Neural progenitor cell (in vitro differentiated cells): ENCODE measurements around the gene RALGAPA1. TPM values are rescaled to one million over a fixed set of nuclear protein-coding genes. Genes with fewer than 3 reads are reported as not detected.

ENCODE experiments used
- DNase-seq: peaks from one replicate; pipeline ENCODE4 v3.0.0-alpha.2; 2016; ENCODE audit warnings: low spot score
- H2AFZ ChIP-seq: fragments of 200-600 bp; sonication (generic); replicated peaks from 2 replicates; pipeline ENCODE4 v1.6.1; 2016; ENCODE audit warnings: antibody characterized with exemption
- H3F3A ChIP-seq: fragments of 200-600 bp; sonication (generic); 2 replicates; pipeline ENCODE4 v1.6.1; 2016; ENCODE audit warnings: antibody characterized with exemption, low read depth
- H3K27ac ChIP-seq: fragments of 200-600 bp; sonication (generic); 2 replicates; pipeline ENCODE4 v1.5.1; 2016; ENCODE audit warnings: mild to moderate bottlenecking
- H3K27me3 ChIP-seq: fragments of 200-600 bp; sonication (generic); 2 replicates; pipeline ENCODE4 v1.6.1; 2016; ENCODE audit warnings: mild to moderate bottlenecking, moderate library complexity
- H3K36me3 ChIP-seq: fragments of 200-600 bp; sonication (generic); 2 replicates; pipeline ENCODE4 v1.5.1; 2016
- H3K4me1 ChIP-seq: fragments of 200-600 bp; sonication (generic); 2 replicates; pipeline ENCODE4 v1.6.1; 2016; ENCODE audit warnings: mixed run types
- H3K4me2 ChIP-seq: fragments of 200-600 bp; sonication (generic); 2 replicates; pipeline ENCODE4 v1.6.1; 2016
- H3K4me3 ChIP-seq: fragments of 200-600 bp; sonication (generic); 2 replicates; pipeline ENCODE4 v1.5.1; 2016
- H3K79me2 ChIP-seq: fragments of 200-600 bp; sonication (generic); 2 replicates; pipeline ENCODE4 v1.6.1; 2016; ENCODE audit warnings: low read depth
- H3K9ac ChIP-seq: fragments of 200-600 bp; sonication (generic); 2 replicates; pipeline ENCODE4 v1.6.1; 2016
- H3K9me3 ChIP-seq: fragments of 200-600 bp; sonication (generic); 2 replicates; pipeline ENCODE4 v1.5.1; 2016; ENCODE audit warnings: low read depth
- H4K20me1 ChIP-seq: fragments of 200-600 bp; sonication (generic); 2 replicates; pipeline ENCODE4 v1.6.1; 2016; ENCODE audit warnings: low read depth
- H3K27ac Mint-ChIP-seq: 3 replicates; pipeline ENCODE4 v1.8.0; 2021; ENCODE audit warnings: mixed read lengths
- H3K27me3 Mint-ChIP-seq: 2 replicates; pipeline ENCODE4 v1.8.0; 2022; ENCODE audit warnings: low read depth, mild to moderate bottlenecking, inconsistent platforms, moderate library complexity, mixed read lengths; ENCODE audit not compliant: insufficient read depth
- H3K36me3 Mint-ChIP-seq: 3 replicates; pipeline ENCODE4 v1.8.0; 2021; ENCODE audit warnings: mixed read lengths
- H3K4me1 Mint-ChIP-seq: 3 replicates; pipeline ENCODE4 v1.8.0; 2021; ENCODE audit warnings: mixed read lengths
- H3K4me3 Mint-ChIP-seq: 3 replicates; pipeline ENCODE4 v1.8.0; 2021; ENCODE audit warnings: mild to moderate bottlenecking, moderate library complexity, mixed read lengths
- H3K9me3 Mint-ChIP-seq: 3 replicates; pipeline ENCODE4 v1.8.0; 2020; ENCODE audit warnings: mixed read lengths
- CTCF ChIP-seq: fragments of 200-600 bp; sonication (generic); IDR thresholded peaks from 2 replicates; pipeline ENCODE4 v1.5.1; 2017; ENCODE audit warnings: antibody characterized with exemption, mild to moderate bottlenecking
- EZH2 ChIP-seq: fragments of 200-600 bp; sonication (generic); IDR thresholded peaks from 2 replicates; pipeline ENCODE4 v1.6.1; 2017; ENCODE audit warnings: antibody characterized with exemption, mild to moderate bottlenecking, moderate library complexity
- EZH2phosphoT487 ChIP-seq: fragments of 200-600 bp; sonication (generic); IDR thresholded peaks from 2 replicates; pipeline ENCODE4 v1.6.1; 2017; ENCODE audit warnings: antibody characterized with exemption
- total RNA-seq: library from RNA; depleted of rRNA; stranded (reverse); fragments of >200 nt; gene quantifications from 2 replicates; pipeline ENCODE4 v1.2.3, GENCODE V29; 2015; ENCODE audit warnings: low replicate concordance

RALGAPA1 gene
- total RNA-seq, 1 donor from 2014 or later: 31.7 TPM

- H3K4me1 Mint-ChIP-seq: no peaks in the 10 kb centered on the region
- Histone ChIP-seq H3F3A (peaks cover 4% of the 10 kb centered on the region), H3K27me3 (no peaks in the 10 kb centered on the region)
Observed at GRCh38 chr14:35704793-35705493, 104.2 kb downstream of the RALGAPA1 start.

GRCh38 chr14:35701531-35701930, 107.6 kb downstream of the RALGAPA1 start:
- Histone ChIP-seq H3K27ac (no peak overlapping the region), H3K4me1 (no peaks in the 10 kb centered on the region), H3F3A (peaks cover 5% of the 10 kb centered on the region), H3K4me3 (no peak overlapping the region), H3K9ac (no peak overlapping the region), H2AFZ (no peak overlapping the region), H3K79me2 (no peaks in the 10 kb centered on the region), H3K36me3 (no peaks in the 10 kb centered on the region), H3K9me3 (no peaks in the 10 kb centered on the region), H4K20me1 (no peaks in the 10 kb centered on the region), H3K27me3 (no peaks in the 10 kb centered on the region), H3K4me2 (no peak overlapping the region)
- Mint-ChIP-seq H3K27me3 (no peaks in the 10 kb centered on the region), H3K36me3 (peaks cover 10% of the 10 kb centered on the region), H3K9me3 (no peaks in the 10 kb centered on the region), H3K4me3 (no peak overlapping the region), H3K27ac (no peak overlapping the region), H3K4me1 (no peaks in the 10 kb centered on the region)
- no peak for DNase-seq
- TF ChIP-seq CTCF (no peak), EZH2 (no peak), EZH2phosphoT487 (no peak)

More at GRCh38 chr14:35704793-35705493, 104.2 kb downstream of the RALGAPA1 start:
- H3K36me3 ChIP-seq: no peaks in the 10 kb centered on the region
- H3K4me3 ChIP-seq: no peak overlapping the region
- Mint-ChIP-seq H3K4me3 (no peak overlapping the region), H3K36me3 (peaks cover 10% of the 10 kb centered on the region), H3K27ac (no peak overlapping the region), H3K27me3 (no peaks in the 10 kb centered on the region), H3K9me3 (no peaks in the 10 kb centered on the region)
- H4K20me1 ChIP-seq: no peaks in the 10 kb centered on the region
- H3K4me1 ChIP-seq: no peaks in the 10 kb centered on the region
- no peak for DNase-seq
- H3K9ac ChIP-seq: no peak overlapping the region
- TF ChIP-seq EZH2 (no peak), CTCF (no peak), EZH2phosphoT487 (no peak)
- no peaks in the 10 kb centered on the region for H3K9me3 ChIP-seq
- H3K27ac ChIP-seq: no peak overlapping the region
- H2AFZ ChIP-seq: no peak overlapping the region
- H3K79me2 ChIP-seq: no peaks in the 10 kb centered on the region
- H3K4me2 ChIP-seq: no peak overlapping the region

- no peak overlapping the region for H3K27ac ChIP-seq
- no peaks in the 10 kb centered on the region for H3K9me3 Mint-ChIP-seq
- H3K4me1 ChIP-seq: no peaks in the 10 kb centered on the region
- no peak overlapping the region for H3K4me2 ChIP-seq
- H3K79me2 ChIP-seq: no peaks in the 10 kb centered on the region
- H3K27ac Mint-ChIP-seq: no peak overlapping the region
- no peaks in the 10 kb centered on the region for H3K9me3 ChIP-seq
- peaks cover 5% of the 10 kb centered on the region for H3F3A ChIP-seq
- no peaks in the 10 kb centered on the region for H3K36me3 Mint-ChIP-seq
- H3K4me3 Mint-ChIP-seq: no peak overlapping the region
- no peak overlapping the region for H2AFZ ChIP-seq
- H3K4me3 ChIP-seq: no peak overlapping the region
- no peak overlapping the region for H3K9ac ChIP-seq
- no peak for DNase-seq
- TF ChIP-seq EZH2: no peak
- TF ChIP-seq CTCF: no peak
- TF ChIP-seq EZH2phosphoT487: no peak
- no peaks in the 10 kb centered on the region for H4K20me1 ChIP-seq
- H3K27me3 Mint-ChIP-seq: no peaks in the 10 kb centered on the region
- H3K36me3 ChIP-seq: no peaks in the 10 kb centered on the region
- H3K4me1 Mint-ChIP-seq: no peaks in the 10 kb centered on the region
- no peaks in the 10 kb centered on the region for H3K27me3 ChIP-seq
Observed at GRCh38 chr14:35699791-35700444, 109.2 kb downstream of the RALGAPA1 start.
